Medulla oblongata (tissue), 1 donor: ENCODE measurements around the gene GPHB5.
"Not testable (repeated sequence)": the region's sequence is repeated elsewhere in the genome, so short reads cannot be mapped to it uniquely, and the experiment has no call there.

Experiments
- DNase-seq: peaks from one replicate; pipeline ENCODE4 v3.0.0-alpha.2; 2015; ENCODE audit errors: extremely low spot score

The GPHB5 gene

GRCh38 chr14:63295231-63295685, 23.5 kb downstream of the GPHB5 start:
- no peak for DNase-seq

- DNase-seq, result no peak
Observed at GRCh38 chr14:63292805-63293204, 25.9 kb downstream of the GPHB5 start.

GRCh38 chr14:63290741-63291430, 27.8 kb downstream of the GPHB5 start:
- DNase-seq, result no peak

DNA sequence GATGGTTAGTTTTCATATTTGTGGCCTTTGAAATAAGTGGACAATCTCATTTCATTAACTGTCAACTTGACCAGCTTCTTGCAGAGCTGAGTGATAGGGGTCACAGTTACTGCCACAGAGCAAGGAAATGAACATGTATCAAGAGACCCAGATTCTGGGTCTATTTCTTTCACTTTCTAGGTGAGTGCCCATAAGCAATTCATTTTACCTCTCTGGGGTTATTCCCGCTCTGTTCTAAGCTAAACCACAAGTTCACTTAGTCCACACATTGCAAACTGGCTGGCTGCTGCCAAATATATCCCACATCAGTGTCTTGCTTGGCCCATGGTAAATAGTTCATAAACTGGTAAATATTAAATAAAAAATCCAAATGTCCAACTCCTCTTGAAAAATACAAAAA, 29.9 kb downstream of the GPHB5 start:
- DNase-seq, result no peak

GRCh38 chr14:63287666-63288483, 30.9 kb downstream of the GPHB5 start:
- DNase-seq, result no peak

DNA sequence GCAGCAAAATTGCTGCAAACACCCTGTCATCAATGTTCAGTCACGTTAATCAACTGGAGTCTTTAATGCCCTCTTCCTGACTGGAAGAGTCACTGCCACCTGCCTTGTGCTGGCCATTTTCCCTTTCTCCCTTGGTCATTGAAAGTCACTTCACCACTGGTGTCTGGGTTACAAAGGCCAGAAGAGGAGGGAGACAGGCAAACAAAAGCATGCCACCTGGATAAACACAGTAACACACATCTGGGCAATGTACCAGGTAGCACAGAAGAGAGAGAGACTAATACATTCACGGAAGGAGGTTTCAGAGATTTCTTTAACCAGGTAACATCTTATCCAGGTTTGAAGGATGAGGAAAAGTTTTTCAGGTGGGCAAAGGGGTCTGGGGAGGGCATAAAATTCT, 32.7 kb downstream of the GPHB5 start:
- DNase-seq, result no peak

GRCh38 chr14:63283884-63284248, 34.9 kb downstream of the GPHB5 start:
- no peak for DNase-seq

DNA sequence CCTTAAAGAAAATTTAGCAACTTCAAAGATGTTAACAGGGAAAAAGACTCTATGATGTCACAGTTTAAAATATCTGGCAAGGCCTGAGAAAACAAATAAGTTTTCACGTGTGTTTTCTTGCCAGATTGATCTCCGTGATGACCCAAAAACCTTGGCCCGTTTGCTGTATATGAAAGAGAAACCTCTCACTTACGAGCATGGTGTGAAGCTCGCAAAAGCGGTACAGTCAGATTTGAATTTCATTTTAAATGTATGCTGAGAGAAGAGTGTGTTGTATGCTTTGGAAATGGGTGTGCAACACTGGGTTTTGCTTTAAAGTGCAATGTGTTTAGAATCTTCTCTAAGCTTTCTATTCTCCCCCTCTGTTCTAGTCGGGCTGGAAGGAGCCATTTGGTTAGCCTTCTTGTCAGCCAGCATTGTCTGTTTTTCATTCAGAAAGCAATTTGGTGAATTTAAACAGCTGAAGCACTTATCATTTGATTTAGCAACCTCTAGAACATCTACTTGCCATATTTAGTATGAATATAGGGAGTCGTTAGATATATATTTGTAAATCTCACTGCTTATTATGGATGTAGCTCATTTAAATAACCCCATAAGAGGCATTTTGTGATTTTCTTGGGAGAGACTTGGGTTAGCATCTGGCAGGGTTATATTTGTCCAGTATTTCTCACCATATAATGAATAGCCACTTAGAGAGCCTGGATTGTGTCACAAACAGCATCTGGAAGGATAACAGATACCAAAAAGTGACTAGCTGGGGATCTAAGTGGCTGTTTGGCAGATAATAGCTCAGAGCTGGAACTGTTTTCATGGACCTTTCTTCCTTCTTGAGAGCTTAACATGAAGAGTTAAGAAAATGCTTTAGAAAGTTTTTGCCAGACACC, 35.5 kb downstream of the GPHB5 start:
- DNase-seq, result no peak

GRCh38 chr14:63279933-63280332, 38.8 kb downstream of the GPHB5 start:
- DNase-seq, result not testable (repeated sequence)

DNA sequence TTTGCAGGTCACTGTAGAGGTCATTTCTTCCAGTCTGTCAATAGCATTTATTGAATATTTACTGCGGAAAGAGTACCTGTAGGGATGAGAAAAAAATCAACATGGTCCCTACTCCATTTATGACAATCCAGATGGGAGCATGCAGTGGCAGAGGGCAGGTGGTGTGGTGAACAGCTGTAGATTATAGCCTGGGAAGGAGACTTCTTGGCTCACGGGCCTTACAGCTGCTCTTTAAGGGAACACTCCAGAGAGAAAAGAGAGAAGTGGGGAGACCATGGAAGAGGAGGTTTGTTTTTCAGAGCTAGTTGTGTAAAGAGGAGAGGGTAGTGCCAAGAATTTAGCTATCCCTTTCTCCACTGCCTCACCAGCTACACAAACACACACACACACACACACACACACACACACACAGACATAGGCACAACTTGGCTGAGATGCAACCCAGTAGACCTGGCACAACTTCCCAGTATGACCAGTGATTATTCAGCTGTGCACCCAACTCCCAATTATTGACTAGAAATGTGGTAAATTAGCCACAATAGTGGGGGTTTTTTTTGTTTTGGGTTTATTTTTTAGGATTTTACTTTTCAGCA, 41.0 kb downstream of the GPHB5 start:
- no peak for DNase-seq

DNA sequence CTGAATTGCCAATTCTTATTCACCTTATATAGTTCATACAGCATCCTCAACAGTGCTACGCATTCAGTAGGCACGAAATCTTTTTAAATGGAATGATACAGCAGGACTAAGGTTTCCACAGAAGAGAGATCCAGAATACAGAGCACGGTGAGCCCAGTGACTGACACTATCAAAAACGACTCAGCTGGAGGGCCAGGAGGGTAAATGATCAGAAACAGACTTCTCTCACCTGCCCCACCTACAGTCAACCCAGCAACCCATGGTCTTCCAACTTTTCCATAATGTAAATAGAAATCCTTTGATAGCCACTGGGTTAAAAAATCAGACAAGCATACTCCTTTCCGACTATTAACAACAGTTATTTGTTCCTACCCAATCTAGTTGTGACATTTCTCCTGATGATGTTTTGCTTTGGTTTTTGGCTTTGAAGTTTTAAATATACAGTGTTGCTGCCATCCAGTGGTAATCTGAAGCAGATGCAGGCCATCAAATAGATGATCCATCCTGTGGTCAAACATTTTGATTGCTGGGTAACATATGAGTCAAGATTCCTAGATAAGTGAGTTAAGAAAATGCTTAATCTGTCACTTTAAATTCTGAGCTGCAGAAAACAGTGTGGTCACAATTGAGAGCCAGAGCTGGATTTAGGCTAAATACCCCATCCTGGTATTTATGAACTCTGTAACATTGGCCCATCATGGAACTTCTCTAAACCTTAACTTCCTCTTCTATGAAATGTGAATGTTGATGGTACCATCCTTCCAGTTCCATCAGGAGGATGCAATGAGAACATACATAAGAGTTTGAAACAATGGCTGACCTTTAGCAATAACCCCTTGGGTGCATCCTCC, 42.0 kb downstream of the GPHB5 start:
- DNase-seq, result peak; percentile 61

- DNase-seq, result no peak
Observed at GRCh38 chr14:63276016-63276415, 42.7 kb downstream of the GPHB5 start.

DNA sequence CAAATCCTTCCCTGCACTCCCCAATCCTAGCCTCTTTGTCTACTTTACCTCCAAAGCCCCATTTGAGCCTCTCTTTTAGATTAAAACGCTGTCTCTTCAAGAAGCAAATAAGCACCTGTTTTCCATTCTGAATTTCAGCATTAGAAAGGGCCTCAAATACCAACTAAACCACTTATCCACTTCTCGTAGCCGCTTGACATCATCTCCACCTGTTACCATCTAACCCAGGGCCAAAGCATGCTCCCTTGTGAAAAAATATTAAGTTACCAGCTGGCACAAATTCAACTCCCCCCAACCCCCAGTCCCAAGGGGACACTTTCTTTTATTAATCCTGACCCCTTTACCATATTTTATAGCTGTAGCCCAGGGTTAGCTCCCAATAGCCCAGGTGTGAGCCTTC, 43.1 kb downstream of the GPHB5 start:
- DNase-seq, result no peak

DNA sequence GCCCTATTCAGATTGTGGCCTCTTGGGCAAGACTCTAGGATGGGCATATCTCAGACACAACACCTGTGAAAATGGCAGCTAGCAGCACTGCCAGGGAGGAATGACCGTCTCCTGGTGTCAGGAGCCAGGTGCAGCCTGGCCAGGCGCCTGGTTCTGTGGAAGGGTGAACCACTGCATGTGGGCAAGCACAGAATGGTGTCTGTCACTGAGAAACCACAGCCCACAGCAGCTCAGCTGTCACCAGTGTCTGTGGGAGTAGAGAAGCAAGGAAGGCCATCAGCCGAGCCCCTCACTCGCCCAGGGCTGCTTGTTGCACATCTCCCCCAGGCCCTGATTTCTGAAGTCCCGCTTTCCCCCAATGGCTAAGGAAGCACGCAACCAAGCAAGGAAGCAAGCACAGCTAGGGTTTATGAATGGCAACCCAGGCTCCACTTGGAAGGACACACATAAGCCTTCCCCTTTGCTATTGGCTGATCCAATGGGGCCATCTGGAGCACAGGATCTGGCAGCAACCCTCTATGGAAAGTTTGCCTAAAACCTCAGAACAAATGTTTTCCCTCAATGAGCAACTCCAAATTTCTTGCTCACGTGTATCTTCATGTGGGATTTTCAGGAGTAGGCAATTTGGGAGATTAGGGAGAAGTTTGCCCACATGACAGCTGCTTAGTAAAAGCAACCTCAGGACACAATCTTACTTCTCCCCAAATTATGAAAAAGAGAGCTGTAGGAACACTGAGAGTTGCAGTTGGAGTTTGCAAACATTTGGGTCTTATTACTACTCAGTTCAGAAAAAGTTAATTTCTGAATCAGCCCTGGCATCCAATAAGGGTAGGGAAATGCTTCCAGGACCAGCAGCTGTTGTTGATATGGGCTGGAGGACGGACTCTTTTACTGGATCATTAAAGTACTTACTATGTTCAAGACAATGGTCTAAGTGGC, 44.7 kb downstream of the GPHB5 start:
- no peak for DNase-seq

DNA sequence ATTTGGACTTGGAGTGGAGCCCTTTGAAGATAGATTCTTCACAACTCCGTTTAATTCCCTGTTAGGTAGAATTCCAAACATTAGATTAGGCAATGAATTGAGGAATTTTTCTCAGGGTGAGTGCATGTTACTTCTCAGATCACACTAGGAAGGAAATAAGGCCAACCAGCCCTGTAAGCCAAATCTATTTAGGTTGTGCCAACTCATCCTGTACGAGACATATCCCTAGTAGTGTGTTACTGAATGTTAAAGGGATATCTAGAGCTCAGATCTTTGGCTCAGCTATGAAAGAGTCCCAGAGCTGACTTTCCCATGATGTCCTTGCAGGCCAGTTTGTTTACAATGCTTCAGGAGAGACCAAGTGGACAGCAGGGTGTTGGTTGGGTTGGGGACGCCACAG, 45.6 kb downstream of the GPHB5 start:
- no peak for DNase-seq

DNA sequence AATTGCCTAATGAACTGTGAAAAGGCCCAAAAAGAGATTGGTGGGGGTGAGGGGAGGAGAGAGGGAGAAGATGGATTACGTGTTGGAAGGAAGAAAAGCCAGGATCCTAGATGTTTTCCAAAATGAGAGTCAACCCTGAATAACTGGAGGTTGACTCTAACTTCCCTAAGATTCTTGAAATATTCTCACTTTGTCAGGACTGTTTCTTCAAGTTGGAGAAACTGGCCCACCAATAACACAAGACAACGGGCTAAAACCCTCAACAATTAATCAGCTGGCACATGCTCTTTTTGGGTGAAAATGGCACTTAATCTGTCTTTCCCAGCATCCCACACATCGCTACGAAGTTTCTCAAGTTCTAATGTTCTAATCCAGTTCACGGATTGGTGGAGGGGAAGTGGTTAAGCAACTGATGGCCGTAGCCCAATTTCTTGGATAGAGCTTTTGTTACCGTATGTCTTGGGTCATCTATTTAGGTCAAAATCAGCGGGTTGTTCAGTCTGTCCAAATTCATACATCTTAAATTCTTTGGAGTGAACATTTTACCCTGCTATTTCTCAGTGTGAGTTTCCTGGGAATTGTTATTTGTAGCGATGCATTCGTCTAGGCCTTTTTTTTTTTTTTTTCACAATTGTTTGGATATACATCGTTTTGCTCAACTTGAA, 49.0 kb downstream of the GPHB5 start:
- DNase-seq, result no peak

DNA sequence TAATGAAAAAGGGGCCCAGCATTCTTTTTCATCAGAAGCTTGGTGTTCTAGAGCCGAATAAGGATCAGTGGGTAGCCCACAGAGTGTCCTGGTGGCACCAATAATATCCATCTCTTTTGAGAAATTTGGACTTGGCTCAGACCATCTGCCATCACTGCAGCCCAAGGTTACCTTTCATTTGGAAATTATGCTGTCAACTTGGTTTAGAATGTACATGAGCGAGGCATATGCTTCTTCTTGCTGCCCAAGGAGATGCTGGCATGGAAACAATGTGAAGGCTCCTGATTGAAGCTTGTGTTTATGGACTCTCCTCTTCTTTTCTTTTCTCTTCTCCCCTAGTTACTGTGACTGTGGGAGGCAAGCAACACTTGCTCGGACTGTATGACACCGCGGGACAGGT, 50.0 kb downstream of the GPHB5 start:
- no peak for DNase-seq

GRCh38 chr14:63267171-63267570, 51.6 kb downstream of the GPHB5 start:
- no peak for DNase-seq

- no peak for DNase-seq
Observed at GRCh38 chr14:63266106-63266505, 52.6 kb downstream of the GPHB5 start.
